Tibial artery (tissue), 4 donors: ENCODE measurements around the gene CXCL13.
A peak's percentile ranks its signal among the peaks of the same experiment; 100 is the strongest.

ENCODE experiments used
- DNase-seq, 2 donors: peaks; one replicate each; pipeline ENCODE4 v3.0.0-alpha.2; 2019
- H3K27ac ChIP-seq, 2 donors: fragments of 200-600 bp; sonication (generic) in 1 of 2; 1 replicate in 1 of 2; 2 replicates in 1 of 2; pipeline ENCODE4 v1.5.1; 2018 to 2019; ENCODE audit warnings: mild to moderate bottlenecking in 1 of 2
- H3K27me3 ChIP-seq, 2 donors: fragments of 200-600 bp; sonication (generic) in 1 of 2; one replicate each; pipeline versions ENCODE4 v1.5.1 to v1.6.0; 2016 to 2019
- H3K36me3 ChIP-seq, 3 donors: fragments of 200-600 bp; sonication (generic) in 2 of 3; one replicate each; pipeline ENCODE4 v1.5.1; 2016 to 2019; ENCODE audit warnings: mild to moderate bottlenecking in 2 of 3
- H3K4me1 ChIP-seq, 4 donors: fragments of 200-600 bp; sonication (generic) in 2 of 4; 1 replicate in 3 of 4; 2 replicates in 1 of 4; pipeline ENCODE4 v1.5.1; 2016 to 2019
- H3K4me3 ChIP-seq, 2 donors: fragments of 200-600 bp; sonication (generic) in 1 of 2; 1 replicate in 1 of 2; 2 replicates in 1 of 2; pipeline ENCODE4 v1.5.1; 2018 to 2019; ENCODE audit warnings: mild to moderate bottlenecking in 2 of 2
- H3K9me3 ChIP-seq, 3 donors: fragments of 200-600 bp; sonication (generic) in 1 of 3; one replicate each; pipeline ENCODE4 v1.5.1; 2016 to 2019
- CTCF ChIP-seq, 2 experiments: fragments of 200-600 bp in 1 of 2; fragments of 450-650 bp in 1 of 2; IDR thresholded peaks; one replicate each; pipeline ENCODE4 v1.5.1; 2017 to 2019; ENCODE audit warnings: antibody characterized with exemption in 2 of 2, mild to moderate bottlenecking in 1 of 2, moderate library complexity in 1 of 2
- intact Hi-C: fragments of 100-400 bp; cut with DNase I; formaldehyde crosslinking; loops from one replicate; pipeline ENCODE4 v1.15.0; 2023; ENCODE audit warnings: low total_unique reads

Gene CXCL13

GRCh38 chr4:77613267-77613666 is 7.6 kb downstream of the CXCL13 start:
- Histone ChIP-seq H3K9me3 (no peaks in the 10 kb centered on the region), H3K4me3 (peak overlapping the region in 1 of 2 donors; percentile 16), H3K4me1 (no peaks in the 10 kb centered on the region), H3K36me3 (no peaks in the 10 kb centered on the region), H3K27me3 (no peaks in the 10 kb centered on the region), H3K27ac (no peak overlapping the region)
- DNase-seq, result no peak
- TF ChIP-seq CTCF (IDR thresholded peaks at IDR 0.05), result no peak
- intact Hi-C loops, result no loop called here

- no peak for TF ChIP-seq CTCF (IDR thresholded peaks at IDR 0.05)
- Histone ChIP-seq H3K27ac (no peak overlapping the region), H3K36me3 (no peaks in the 10 kb centered on the region), H3K9me3 (no peaks in the 10 kb centered on the region), H3K4me1 (peaks cover 0 to 4% (median 0%) of the 10 kb centered on the region in 4 donors), H3K27me3 (no peaks in the 10 kb centered on the region), H3K4me3 (no peak overlapping the region)
- DNase-seq, result no peak
- intact Hi-C loops, result no loop called here
These were observed 9.5 kb downstream of the CXCL13 start for GRCh38 chr4:77615153-77615552.

GRCh38 chr4:77617203-77617602 is 11.6 kb downstream of the CXCL13 start:
- Histone ChIP-seq H3K27ac (no peak overlapping the region), H3K9me3 (no peaks in the 10 kb centered on the region), H3K4me1 (peaks cover 0 to 4% (median 0%) of the 10 kb centered on the region in 4 donors), H3K27me3 (no peaks in the 10 kb centered on the region), H3K36me3 (no peaks in the 10 kb centered on the region), H3K4me3 (no peak overlapping the region)
- intact Hi-C loops, result no loop called here
- TF ChIP-seq CTCF (IDR thresholded peaks at IDR 0.05), result no peak
- no peak for DNase-seq

- H3K9me3 ChIP-seq, result no peaks in the 10 kb centered on the region
- DNase-seq, result peak; percentile 54 to 71
- no peaks in the 10 kb centered on the region for H3K27me3 ChIP-seq
- peaks cover 0 to 4% (median 0%) of the 10 kb centered on the region in 4 donors for H3K4me1 ChIP-seq
- TF ChIP-seq CTCF (IDR thresholded peaks at IDR 0.05), result peak; percentile 78 to 81
- no peak overlapping the region for H3K27ac ChIP-seq
- H3K36me3 ChIP-seq, result no peaks in the 10 kb centered on the region
- no peak overlapping the region for H3K4me3 ChIP-seq
- intact Hi-C loops, result no loop called here
These were observed 13.0 kb downstream of the CXCL13 start for GRCh38 chr4:77618383-77619241.

- Histone ChIP-seq H3K27me3 (no peaks in the 10 kb centered on the region), H3K4me1 (peaks cover 0 to 4% (median 0%) of the 10 kb centered on the region in 4 donors), H3K9me3 (no peaks in the 10 kb centered on the region), H3K4me3 (no peak overlapping the region), H3K27ac (no peak overlapping the region), H3K36me3 (no peaks in the 10 kb centered on the region)
- no peak for TF ChIP-seq CTCF (IDR thresholded peaks at IDR 0.05)
- no peak for DNase-seq
- intact Hi-C loops, result no loop called here
These were observed 13.8 kb downstream of the CXCL13 start for GRCh38 chr4:77619408-77619807.
